IMR-90 (cell line): Measurements from ENCODE around the gene ARGLU1. TPM values are rescaled to one million over a fixed set of nuclear protein-coding genes. Genes with fewer than 3 reads are reported as not detected.

Experiments
- ATAC-seq: fragments of 200-7000 bp; cut with Tn5 transposase; 2 replicates; pipeline ENCODE4 v1.9.1; 2020; ENCODE audit warnings: low read depth, mild to moderate bottlenecking, moderate library complexity
- BruUV-seq: library from RNA; stranded (reverse); fragments of 400-500 nt; replicated peaks from 2 replicates; lab custom pipeline; 2021; lab: Mats Ljungman, UMichigan
- CTCF ChIA-PET: fragments of 300-600 bp; formaldehyde crosslinking; extraction: SDS; loops from one replicate; lab custom pipeline; 2021; ENCODE audit warnings: antibody characterized with exemption; lab: Yijun Ruan, JAX
- POLR2A ChIA-PET: fragments of 300-600 bp; sonication (Branson Sonifier 250); formaldehyde crosslinking; loops from one replicate; lab custom pipeline; 2022; ENCODE audit warnings: antibody characterized with exemption; ENCODE audit not compliant: unreplicated experiment; lab: Charles Lee
- DNase-seq: peaks from one replicate; pipeline ENCODE4 v3.0.0; 2013
- H2AFZ ChIP-seq: replicated peaks from 2 replicates; pipeline ENCODE3; 2013; ENCODE audit warnings: low read length, mild to moderate bottlenecking; ENCODE audit not compliant: poor library complexity
- H2AK5ac ChIP-seq: 2 replicates; pipeline ENCODE4 v1.6.1; 2013; ENCODE audit warnings: low read depth, low read length, inconsistent platforms
- H2AK9ac ChIP-seq: replicated peaks from 2 replicates; pipeline ENCODE3; 2013; ENCODE audit warnings: mild to moderate bottlenecking, low read depth, low read length, moderate library complexity; ENCODE audit not compliant: poor library complexity
- H2BK120ac ChIP-seq: 2 replicates; pipeline ENCODE4 v1.6.1; 2013; ENCODE audit warnings: low read depth, low read length, inconsistent platforms
- H2BK15ac ChIP-seq: 3 replicates; pipeline ENCODE4 v1.6.1; 2013; ENCODE audit warnings: low read depth, low read length, inconsistent platforms
- H2BK20ac ChIP-seq: 2 replicates; pipeline ENCODE4 v1.6.1; 2013; ENCODE audit warnings: low read depth, mild to moderate bottlenecking, inconsistent platforms, low read length, moderate library complexity
- H2BK5ac ChIP-seq: 2 replicates; pipeline ENCODE4 v1.6.1; 2013; ENCODE audit warnings: mild to moderate bottlenecking, low read depth, low read length, inconsistent platforms; ENCODE audit not compliant: poor library complexity, severe bottlenecking
- H3K14ac ChIP-seq: replicated peaks from 2 replicates; pipeline ENCODE4 v1.6.1; 2013; ENCODE audit warnings: low read depth, low read length, inconsistent platforms
- H3K18ac ChIP-seq: 2 replicates; pipeline ENCODE4 v1.6.1; 2013; ENCODE audit warnings: low read depth, low read length, control low read depth
- H3K23ac ChIP-seq: 2 replicates; pipeline ENCODE4 v1.6.1; 2013; ENCODE audit warnings: low read depth, low read length, inconsistent platforms
- H3K27ac ChIP-seq: 2 replicates; pipeline ENCODE4 v1.5.1; 2013; ENCODE audit warnings: mild to moderate bottlenecking, control low read depth, low read length; ENCODE audit not compliant: insufficient read depth
- H3K27me3 ChIP-seq: 2 replicates; pipeline ENCODE4 v1.6.1; 2013; ENCODE audit warnings: low read length; ENCODE audit not compliant: control insufficient read depth, insufficient read depth
- H3K36me3 ChIP-seq: 2 replicates; pipeline ENCODE4 v1.6.1; 2013; ENCODE audit warnings: low read length, mixed read lengths; ENCODE audit not compliant: control insufficient read depth, insufficient read depth
- H3K4ac ChIP-seq: 2 replicates; pipeline ENCODE4 v1.6.1; 2013; ENCODE audit warnings: low read depth, low read length, inconsistent platforms
- H3K4me1 ChIP-seq: 2 replicates; pipeline ENCODE4 v1.6.1; 2013; ENCODE audit warnings: low read length, mixed read lengths; ENCODE audit not compliant: control insufficient read depth, insufficient read depth
- H3K4me2 ChIP-seq: 2 replicates; pipeline ENCODE4 v1.6.1; 2013; ENCODE audit warnings: low read depth, mild to moderate bottlenecking, control low read depth, low read length, moderate library complexity
- H3K4me3 ChIP-seq: 2 replicates; pipeline ENCODE4 v1.5.1; 2013; ENCODE audit warnings: low read depth, mild to moderate bottlenecking, control low read depth, low read length, moderate library complexity; ENCODE audit not compliant: insufficient read depth
- H3K56ac ChIP-seq: 2 replicates; pipeline ENCODE4 v1.6.1; 2013; ENCODE audit warnings: low read length, inconsistent platforms; ENCODE audit not compliant: insufficient read depth; ENCODE audit errors: extremely low read depth
- H3K79me1 ChIP-seq, 2 experiments: 2 replicates each; pipeline ENCODE4 v1.6.1; 2013; ENCODE audit warnings: low read length in 2 of 2, inconsistent platforms in 1 of 2, low read depth in 1 of 2
- H3K9ac ChIP-seq: 2 replicates; pipeline ENCODE4 v1.6.1; 2013; ENCODE audit warnings: low read depth, low read length, control low read depth
- H3K9me1 ChIP-seq: 2 replicates; pipeline ENCODE4 v1.6.1; 2013; ENCODE audit warnings: low read length, inconsistent platforms; ENCODE audit not compliant: insufficient read depth
- H3K9me3 ChIP-seq: 2 replicates; pipeline ENCODE4 v1.6.1; 2013; ENCODE audit warnings: low read length; ENCODE audit not compliant: control insufficient read depth, insufficient read depth
- H4K20me1 ChIP-seq: 2 replicates; pipeline ENCODE4 v1.6.1; 2013; ENCODE audit warnings: low read length, inconsistent platforms; ENCODE audit not compliant: insufficient read depth
- H4K5ac ChIP-seq: 2 replicates; pipeline ENCODE4 v1.6.1; 2013; ENCODE audit warnings: mild to moderate bottlenecking, low read depth, low read length, control low read depth
- H4K8ac ChIP-seq, 2 experiments: 2 replicates each; pipeline ENCODE4 v1.6.1; 2013; ENCODE audit warnings: low read depth in 2 of 2, low read length in 2 of 2, control low read depth in 1 of 2, inconsistent platforms in 1 of 2
- H4K91ac ChIP-seq: 2 replicates; pipeline ENCODE4 v1.6.1; 2013; ENCODE audit warnings: low read depth, low read length, inconsistent platforms; ENCODE audit not compliant: insufficient read depth
- BHLHE40 ChIP-seq: fragments of 150-350 bp; IDR thresholded peaks from 2 replicates; pipeline ENCODE4 v1.6.1; 2016; ENCODE audit warnings: mild to moderate bottlenecking, low read depth, low read length
- CEBPB ChIP-seq: IDR thresholded peaks from 2 replicates; pipeline ENCODE4 v1.6.1; 2012; ENCODE audit warnings: low read depth, low read length, improper control_type of control experiment
- CHD1 ChIP-seq: IDR thresholded peaks from 2 replicates; pipeline ENCODE4 v1.6.1; 2012; ENCODE audit warnings: low read depth, low read length, improper control_type of control experiment
- FOS ChIP-seq: fragments of 150-350 bp; IDR thresholded peaks from 2 replicates; pipeline ENCODE4 v1.6.1; 2016; ENCODE audit warnings: low read depth, low read length
- MAFK ChIP-seq: IDR thresholded peaks from 2 replicates; pipeline ENCODE4 v1.6.1; 2012; ENCODE audit warnings: low read depth, low read length, improper control_type of control experiment
- MAZ ChIP-seq: IDR thresholded peaks from 2 replicates; pipeline ENCODE4 v1.6.1; 2012; ENCODE audit warnings: low read depth, mild to moderate bottlenecking, low read length, improper control_type of control experiment, moderate library complexity, borderline replicate concordance
- MXI1 ChIP-seq: IDR thresholded peaks from 2 replicates; pipeline ENCODE4 v1.6.1; 2012; ENCODE audit warnings: low read depth, mild to moderate bottlenecking, low read length, moderate library complexity, borderline replicate concordance
- NFE2L2 ChIP-seq: fragments of 150-350 bp; IDR thresholded peaks from 2 replicates; pipeline ENCODE4 v1.6.1; 2016; ENCODE audit warnings: low read depth, mild to moderate bottlenecking, low read length
- POLR2A ChIP-seq: IDR thresholded peaks from 2 replicates; pipeline ENCODE4 v1.6.1; 2012; ENCODE audit warnings: mild to moderate bottlenecking, low read depth, low read length
- RAD21 ChIP-seq: IDR thresholded peaks from 2 replicates; pipeline ENCODE4 v1.6.1; 2012; ENCODE audit warnings: low read length, improper control_type of control experiment
- RCOR1 ChIP-seq: IDR thresholded peaks from 2 replicates; pipeline ENCODE4 v1.6.1; 2012; ENCODE audit warnings: mild to moderate bottlenecking, low read length, improper control_type of control experiment; ENCODE audit not compliant: insufficient replicate concordance
- RFX5 ChIP-seq: IDR thresholded peaks from 2 replicates; pipeline ENCODE4 v1.8.0; 2012; ENCODE audit warnings: low read depth, mild to moderate bottlenecking, low read length, moderate library complexity
- SMC3 ChIP-seq: fragments of 150-350 bp; IDR thresholded peaks from 2 replicates; pipeline ENCODE4 v1.6.1; 2016; ENCODE audit warnings: low read depth, mild to moderate bottlenecking, antibody characterized with exemption, low read length, moderate library complexity
- WGBS, 2 experiments: methylation state at CpG; one replicate each; pipeline versions ENCODE4 v1.1.5 to v1.1.7; 2013; ENCODE audit warnings: missing lambda C conversion rate in 2 of 2; ENCODE audit not compliant: insufficient read length in 1 of 2; ENCODE audit errors: extremely low coverage in 2 of 2; 5-methylcytosine and 5-hydroxymethylcytosine counted together
- dilution Hi-C: fragments of 300-500 bp; cut with HindIII; formaldehyde crosslinking; loops from one replicate; pipeline ENCODE4 v1.14.3; 2018; ENCODE audit warnings: low sequenced_read_pairs; ENCODE audit not compliant: unreplicated experiment
- in situ Hi-C: fragments of 300-500 bp; cut with MboI; formaldehyde crosslinking; loops from 3 replicates; pipeline ENCODE4 v1.14.3; 2019; ENCODE audit warnings: low sequenced_read_pairs, inconsistent platforms, mixed read lengths
- intact Hi-C: fragments of 100-400 bp; cut with micrococcal nuclease; formaldehyde crosslinking; loops from 2 replicates; pipeline ENCODE4 v1.10.0; 2022
- polyA plus RNA-seq, 3 experiments: library from polyadenylated mRNA; depleted of rRNA; stranded (reverse); fragments of >200 nt; gene quantifications; 2 replicates each; pipeline ENCODE4 v1.2.3, GENCODE V29; 2012; ENCODE audit warnings: low replicate concordance in 1 of 3
- total RNA-seq: library from RNA; depleted of rRNA; stranded (reverse); fragments of >200 nt; gene quantifications from 2 replicates; pipeline ENCODE4 v1.2.3, GENCODE V29; 2012
- TF ChIP-seq, protein P1 (sequence below): conservative IDR thresholded peaks from 2 replicates; pipeline ENCODE4 v1.5.1; 2012; ENCODE audit warnings: mild to moderate bottlenecking, low read depth, low read length, improper control_type of control experiment
- TF ChIP-seq, protein P2 (sequence below): fragments of 150-350 bp; IDR thresholded peaks from 2 replicates; pipeline ENCODE4 v1.6.1; 2017; ENCODE audit warnings: mild to moderate bottlenecking, antibody characterized with exemption, low read length, low read depth
- TF ChIP-seq, protein P3 (sequence below): fragments of 150-350 bp; IDR thresholded peaks from 2 replicates; pipeline ENCODE4 v1.6.1; 2016; ENCODE audit warnings: low read depth, mild to moderate bottlenecking, low read length, moderate library complexity, borderline replicate concordance

Gene ARGLU1
- total and polyA plus RNA-seq, 2 of the 4 experiments (the other 2 are of a cell fraction): 11.1 to 51.4 TPM

DNA sequence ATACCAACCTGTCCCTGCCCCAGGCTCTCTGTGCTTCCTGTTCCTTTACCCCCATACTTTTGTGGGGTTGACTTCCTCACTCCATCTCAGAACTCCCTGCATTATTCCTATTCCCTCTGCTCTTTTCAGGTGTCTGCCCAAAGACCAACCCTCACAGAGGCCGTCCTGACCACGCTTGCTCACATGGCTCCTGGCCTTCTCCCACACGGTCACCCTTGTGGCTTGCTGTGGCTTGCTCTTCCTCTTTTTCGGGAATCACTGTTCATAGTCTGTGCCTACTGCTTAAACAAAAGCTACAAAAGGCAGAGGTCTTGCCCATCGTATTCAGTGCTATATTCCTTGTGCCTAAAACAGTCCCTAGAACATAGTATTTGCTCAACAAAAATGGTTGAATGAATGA, 25.2 kb upstream of the ARGLU1 start:
- H3K14ac ChIP-seq: no peak overlapping the region
- WGBS, 2 experiments: no CpG with 5 or more reads among the region's 5 CpGs
- DNase-seq: no peak
- H3K23ac ChIP-seq: no peak overlapping the region
- H3K36me3 ChIP-seq: no peaks in the 10 kb centered on the region
- no peak overlapping the region for H2BK15ac ChIP-seq
- H2AK9ac ChIP-seq: no peak overlapping the region
- in situ Hi-C loops: no loop called here
- no peak overlapping the region for H2BK20ac ChIP-seq
- no peak overlapping the region for H2BK5ac ChIP-seq
- H4K5ac ChIP-seq: no peak overlapping the region
- no peak for ATAC-seq
- no peaks in the 10 kb centered on the region for H3K79me1 ChIP-seq
- CTCF ChIA-PET: no interaction called here
- H3K18ac ChIP-seq: no peak overlapping the region
- H3K4me3 ChIP-seq: no peak overlapping the region
- H3K4me2 ChIP-seq: no peak overlapping the region
- dilution Hi-C loops: no loop called here
- POLR2A ChIA-PET: no interaction called here
- intact Hi-C loops: no loop called here
- H2BK120ac ChIP-seq: no peak overlapping the region
- TF ChIP-seq, protein P1, sequence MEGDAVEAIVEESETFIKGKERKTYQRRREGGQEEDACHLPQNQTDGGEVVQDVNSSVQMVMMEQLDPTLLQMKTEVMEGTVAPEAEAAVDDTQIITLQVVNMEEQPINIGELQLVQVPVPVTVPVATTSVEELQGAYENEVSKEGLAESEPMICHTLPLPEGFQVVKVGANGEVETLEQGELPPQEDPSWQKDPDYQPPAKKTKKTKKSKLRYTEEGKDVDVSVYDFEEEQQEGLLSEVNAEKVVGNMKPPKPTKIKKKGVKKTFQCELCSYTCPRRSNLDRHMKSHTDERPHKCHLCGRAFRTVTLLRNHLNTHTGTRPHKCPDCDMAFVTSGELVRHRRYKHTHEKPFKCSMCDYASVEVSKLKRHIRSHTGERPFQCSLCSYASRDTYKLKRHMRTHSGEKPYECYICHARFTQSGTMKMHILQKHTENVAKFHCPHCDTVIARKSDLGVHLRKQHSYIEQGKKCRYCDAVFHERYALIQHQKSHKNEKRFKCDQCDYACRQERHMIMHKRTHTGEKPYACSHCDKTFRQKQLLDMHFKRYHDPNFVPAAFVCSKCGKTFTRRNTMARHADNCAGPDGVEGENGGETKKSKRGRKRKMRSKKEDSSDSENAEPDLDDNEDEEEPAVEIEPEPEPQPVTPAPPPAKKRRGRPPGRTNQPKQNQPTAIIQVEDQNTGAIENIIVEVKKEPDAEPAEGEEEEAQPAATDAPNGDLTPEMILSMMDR: no peak
- TF ChIP-seq MAZ (no peak), POLR2A (no peak), NFE2L2 (no peak), SMC3 (no peak), MAFK (no peak), BHLHE40 (no peak), RFX5 (no peak), RCOR1 (no peak), CHD1 (no peak), FOS (no peak), CEBPB (no peak), MXI1 (no peak), RAD21 (no peak)
- TF ChIP-seq, protein P2, sequence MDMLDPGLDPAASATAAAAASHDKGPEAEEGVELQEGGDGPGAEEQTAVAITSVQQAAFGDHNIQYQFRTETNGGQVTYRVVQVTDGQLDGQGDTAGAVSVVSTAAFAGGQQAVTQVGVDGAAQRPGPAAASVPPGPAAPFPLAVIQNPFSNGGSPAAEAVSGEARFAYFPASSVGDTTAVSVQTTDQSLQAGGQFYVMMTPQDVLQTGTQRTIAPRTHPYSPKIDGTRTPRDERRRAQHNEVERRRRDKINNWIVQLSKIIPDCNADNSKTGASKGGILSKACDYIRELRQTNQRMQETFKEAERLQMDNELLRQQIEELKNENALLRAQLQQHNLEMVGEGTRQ: no peak
- TF ChIP-seq, protein P3, sequence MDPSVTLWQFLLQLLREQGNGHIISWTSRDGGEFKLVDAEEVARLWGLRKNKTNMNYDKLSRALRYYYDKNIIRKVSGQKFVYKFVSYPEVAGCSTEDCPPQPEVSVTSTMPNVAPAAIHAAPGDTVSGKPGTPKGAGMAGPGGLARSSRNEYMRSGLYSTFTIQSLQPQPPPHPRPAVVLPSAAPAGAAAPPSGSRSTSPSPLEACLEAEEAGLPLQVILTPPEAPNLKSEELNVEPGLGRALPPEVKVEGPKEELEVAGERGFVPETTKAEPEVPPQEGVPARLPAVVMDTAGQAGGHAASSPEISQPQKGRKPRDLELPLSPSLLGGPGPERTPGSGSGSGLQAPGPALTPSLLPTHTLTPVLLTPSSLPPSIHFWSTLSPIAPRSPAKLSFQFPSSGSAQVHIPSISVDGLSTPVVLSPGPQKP: no peak
- H3K9me3 ChIP-seq: no peaks in the 10 kb centered on the region
- H4K8ac ChIP-seq: no peak overlapping the region
- H3K27me3 ChIP-seq: no peaks in the 10 kb centered on the region; the same call in 1 of the 2 replicates
- H3K27ac ChIP-seq: no peak overlapping the region
- H3K9ac ChIP-seq: no peak overlapping the region
- no peaks in the 10 kb centered on the region for H4K20me1 ChIP-seq
- no peak overlapping the region for H4K91ac ChIP-seq
- H3K4ac ChIP-seq: no peak overlapping the region
- H2AK5ac ChIP-seq: no peak overlapping the region
- BruUV-seq: no TSS peak
- no peak overlapping the region for H3K56ac ChIP-seq
- peaks cover 4% of the 10 kb centered on the region; the same call in 1 of the 2 replicates for H3K9me1 ChIP-seq
- H2AFZ ChIP-seq: no peak overlapping the region
- no peaks in the 10 kb centered on the region for H3K4me1 ChIP-seq
